Keratinocyte (primary cell): ENCODE data around the gene FTO. TPM values are rescaled to one million over a fixed set of nuclear protein-coding genes. Genes with fewer than 3 reads are reported as not detected.

Experiments used
- DNase-seq: peaks from one replicate; pipeline ENCODE4 v3.0.0-alpha.2; 2011; ENCODE audit warnings: low read depth, missing footprints, low spot score
- FAIRE-seq: peaks from 2 replicates; lab custom pipeline; 2011; peaks lifted over from hg19 to GRCh38; lab: Jason Lieb, UNC
- H2AFZ ChIP-seq: 2 replicates; pipeline ENCODE4 v1.6.0; 2012; ENCODE audit warnings: low read length, control low read depth, inconsistent platforms; ENCODE audit not compliant: control insufficient read depth
- H3K27ac ChIP-seq: 2 replicates; pipeline ENCODE4 v1.5.1; 2011; ENCODE audit warnings: low read length; ENCODE audit not compliant: control insufficient read depth, insufficient read depth
- H3K27me3 ChIP-seq: 3 replicates; pipeline ENCODE4 v1.6.0; 2011; ENCODE audit warnings: low read length; ENCODE audit not compliant: control insufficient read depth, insufficient read depth; ENCODE audit errors: extremely low read depth
- H3K36me3 ChIP-seq, 2 experiments: 2 replicates in 1 of 2; 3 replicates in 1 of 2; pipeline ENCODE4 v1.5.1; 2011; ENCODE audit warnings: low read length in 2 of 2, mild to moderate bottlenecking in 1 of 2; ENCODE audit not compliant: control insufficient read depth in 2 of 2, insufficient read depth in 2 of 2; ENCODE audit errors: extremely low read depth in 1 of 2
- H3K4me1 ChIP-seq: 3 replicates; pipeline ENCODE4 v1.5.1; 2011; ENCODE audit warnings: low read length; ENCODE audit not compliant: control insufficient read depth, insufficient read depth; ENCODE audit errors: extremely low read depth
- H3K4me2 ChIP-seq: 3 replicates; pipeline ENCODE4 v1.6.0; 2011; ENCODE audit warnings: low read depth, low read length; ENCODE audit not compliant: control insufficient read depth, insufficient read depth; ENCODE audit errors: extremely low read depth
- H3K4me3 ChIP-seq, 3 experiments: fragments of 200-600 bp in 1 of 3; sonication (generic) in 1 of 3; 2 replicates in 2 of 3; 3 replicates in 1 of 3; pipeline ENCODE4 v1.5.1; 2011 to 2016; ENCODE audit warnings: low read length in 3 of 3, mild to moderate bottlenecking in 3 of 3, control low read depth in 2 of 3, inconsistent platforms in 1 of 3, low read depth in 1 of 3, mixed read lengths in 1 of 3, mixed run types in 1 of 3, moderate library complexity in 1 of 3; ENCODE audit not compliant: control insufficient read depth in 2 of 3, insufficient read depth in 2 of 3; ENCODE audit errors: extremely low read depth in 1 of 3
- H3K79me2 ChIP-seq: 2 replicates; pipeline ENCODE4 v1.6.0; 2012; ENCODE audit warnings: low read length; ENCODE audit not compliant: control insufficient read depth, insufficient read depth
- H3K9ac ChIP-seq: 3 replicates; pipeline ENCODE4 v1.6.0; 2011; ENCODE audit warnings: low read length; ENCODE audit not compliant: control insufficient read depth, insufficient read depth; ENCODE audit errors: extremely low read depth
- H3K9me1 ChIP-seq: 3 replicates; pipeline ENCODE4 v1.6.0; 2011; ENCODE audit warnings: low read length; ENCODE audit not compliant: control insufficient read depth, insufficient read depth; ENCODE audit errors: extremely low read depth
- H3K9me3 ChIP-seq: 2 replicates; pipeline ENCODE4 v1.5.1; 2012; ENCODE audit warnings: low read depth, low read length; ENCODE audit not compliant: control insufficient read depth
- H4K20me1 ChIP-seq: 3 replicates; pipeline ENCODE4 v1.6.0; 2011; ENCODE audit warnings: low read length; ENCODE audit not compliant: control insufficient read depth, insufficient read depth; ENCODE audit errors: extremely low read depth
- CTCF ChIP-seq, 3 experiments: IDR thresholded peaks in 1 of 3; conservative IDR thresholded peaks in 1 of 3; optimal IDR thresholded peaks in 1 of 3; 2 replicates in 2 of 3; 3 replicates in 1 of 3; pipeline versions ENCODE3 to v1.5.1; 2011; ENCODE audit warnings: low read length in 3 of 3, mild to moderate bottlenecking in 3 of 3, moderate library complexity in 2 of 3, control low read depth in 1 of 3, inconsistent platforms in 1 of 3; ENCODE audit not compliant: insufficient read depth in 2 of 3; ENCODE audit errors: extremely low read depth in 1 of 3
- EZH2 ChIP-seq: IDR thresholded peaks from one replicate; pipeline ENCODE4 v1.6.1; 2012; ENCODE audit warnings: inconsistent platforms, mild to moderate bottlenecking, low read length, moderate library complexity
- dilution Hi-C: fragments of 300-500 bp; cut with MboI; formaldehyde crosslinking; loops from one replicate; pipeline ENCODE4 v1.7.0; 2020; ENCODE audit warnings: low sequenced_read_pairs; ENCODE audit not compliant: extremely low pct_ligation_motif_present
- polyA plus RNA-seq, 5 experiments: library from polyadenylated mRNA; depleted of rRNA in 3 of 5; stranded (reverse) in 3 of 5; stranded (forward) in 1 of 5; unstranded in 1 of 5; fragments of >200 nt; gene quantifications; 1 replicate in 1 of 5; 2 replicates in 3 of 5; 3 replicates in 1 of 5; pipeline versions ENCODE4 v1.2.1 to v1.2.3, GENCODE V29; 2011 to 2012; ENCODE audit warnings: missing spikeins in 2 of 5, low read depth in 1 of 5, low replicate concordance in 1 of 5

Gene FTO
- polyA plus RNA-seq, 1 donor (not counting 4 experiments of a cell fraction or from before 2014, with no cell fraction given): 56.4 TPM

- Histone ChIP-seq H3K27ac (no peak overlapping the region), H4K20me1 (no peaks in the 10 kb centered on the region), H3K9me3 (peaks cover 2% of the 10 kb centered on the region), H3K79me2 (no peaks in the 10 kb centered on the region), H3K9me1 (no peaks in the 10 kb centered on the region), H3K4me1 (no peaks in the 10 kb centered on the region), H3K9ac (no peak overlapping the region), H3K36me3 (no peaks in the 10 kb centered on the region), H3K4me3 (no peak overlapping the region), H3K4me2 (no peak overlapping the region), H2AFZ (no peak overlapping the region), H3K27me3 (no peaks in the 10 kb centered on the region)
- dilution Hi-C loops: no loop called here
- DNase-seq: no peak
- no peak for FAIRE-seq
- TF ChIP-seq CTCF (optimal IDR thresholded peaks at IDR 0.05 in 1 of 3, IDR thresholded peaks at IDR 0.05 in 1 of 3, conservative IDR thresholded peaks at IDR 0.05 in 1 of 3; ENCODE audit: extremely low read depth in 1 of 3, insufficient read depth in 2 of 3, low read length in 3 of 3) (no peak), EZH2 (no peak)
Measured at GRCh38 chr16:54158986-54159385, 455.0 kb downstream of the FTO start.

DNA sequence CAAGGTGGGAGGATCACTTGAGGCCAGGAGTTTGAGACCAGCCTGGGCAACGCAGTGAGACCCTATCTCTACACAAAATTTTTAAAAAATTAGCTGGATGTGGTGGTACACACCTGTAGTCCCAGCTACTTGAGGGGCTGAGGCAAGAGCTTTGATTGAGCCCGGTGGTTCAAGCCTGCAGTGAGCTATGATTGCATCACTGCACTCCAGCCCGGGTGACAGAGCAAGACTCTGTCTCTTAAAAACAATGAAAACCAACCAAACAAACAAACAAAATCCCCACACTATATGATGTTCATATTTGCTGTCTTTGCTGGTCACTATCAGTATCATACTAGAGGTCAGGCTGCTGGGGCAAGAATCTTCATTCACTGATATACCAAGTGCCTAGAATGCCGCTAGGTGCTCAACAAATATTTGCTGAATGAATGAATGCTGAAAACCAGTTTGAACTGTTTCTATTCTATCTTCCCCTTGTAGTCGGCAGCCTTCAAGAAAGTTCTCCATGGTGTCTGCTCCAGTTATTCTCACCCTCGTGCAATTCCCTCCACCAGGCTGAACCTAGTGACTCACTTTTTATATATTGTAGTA is 455.6 kb downstream of the FTO start:
- Histone ChIP-seq H2AFZ (no peak overlapping the region), H3K36me3 (no peaks in the 10 kb centered on the region), H3K9me1 (no peaks in the 10 kb centered on the region), H4K20me1 (no peaks in the 10 kb centered on the region), H3K4me1 (no peaks in the 10 kb centered on the region), H3K4me3 (no peak overlapping the region), H3K9me3 (peaks cover 2% of the 10 kb centered on the region), H3K27me3 (no peaks in the 10 kb centered on the region), H3K4me2 (no peak overlapping the region), H3K79me2 (no peaks in the 10 kb centered on the region), H3K27ac (no peak overlapping the region), H3K9ac (no peak overlapping the region)
- TF ChIP-seq EZH2: no peak
- TF ChIP-seq CTCF (optimal IDR thresholded peaks at IDR 0.05 in 1 of 3, IDR thresholded peaks at IDR 0.05 in 1 of 3, conservative IDR thresholded peaks at IDR 0.05 in 1 of 3; ENCODE audit: extremely low read depth in 1 of 3, insufficient read depth in 2 of 3, low read length in 3 of 3): no peak
- DNase-seq (no peak), FAIRE-seq (no peak)
- dilution Hi-C loops: no loop called here
